Middle frontal gyrus (tissue), 1 donor: ENCODE measurements around the gene CD46.

Experiments used
- DNase-seq: peaks from one replicate; pipeline ENCODE4 v3.0.0-alpha.2; 2015; ENCODE audit warnings: low spot score; ENCODE audit errors: extremely low spot score

Gene CD46

DNA sequence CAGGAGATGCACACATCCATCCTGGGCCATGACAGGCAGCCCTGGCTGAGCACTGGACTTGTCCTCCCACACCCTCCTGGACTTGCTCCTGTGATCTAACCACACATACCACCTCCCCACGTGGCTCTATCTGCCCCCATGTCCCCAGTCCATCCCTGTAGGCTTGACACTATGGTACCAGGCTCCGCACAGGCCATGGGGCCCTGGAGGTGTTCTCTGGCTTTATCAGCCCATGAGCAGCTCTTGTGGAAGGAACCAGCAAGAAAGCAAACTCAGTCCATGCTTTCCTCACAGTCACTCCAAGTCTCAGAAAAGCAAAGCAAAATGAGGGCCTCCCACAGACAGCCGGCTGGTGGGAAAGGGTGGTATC is 61.6 kb downstream of the CD46 start:
- DNase-seq: no peak

DNA sequence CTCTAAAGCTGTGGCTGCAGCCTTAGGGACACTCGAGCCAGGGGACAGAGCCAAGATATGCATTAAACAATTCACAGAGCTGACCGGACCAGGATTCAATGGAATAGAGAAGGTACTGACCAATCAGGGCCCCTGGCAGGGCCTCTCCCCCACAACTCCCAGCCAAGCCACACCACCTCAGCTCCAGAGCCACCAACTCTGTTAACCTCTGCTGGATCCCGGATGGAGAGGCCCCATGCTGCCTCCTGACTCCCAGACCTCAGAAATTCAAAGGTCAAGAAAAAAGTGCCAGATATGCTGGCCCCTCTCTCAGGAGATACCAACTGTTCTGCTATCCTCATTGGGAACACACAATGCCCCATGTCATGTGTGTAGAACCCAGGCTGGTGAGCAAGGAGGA is 62.1 kb downstream of the CD46 start:
- no peak for DNase-seq

DNA sequence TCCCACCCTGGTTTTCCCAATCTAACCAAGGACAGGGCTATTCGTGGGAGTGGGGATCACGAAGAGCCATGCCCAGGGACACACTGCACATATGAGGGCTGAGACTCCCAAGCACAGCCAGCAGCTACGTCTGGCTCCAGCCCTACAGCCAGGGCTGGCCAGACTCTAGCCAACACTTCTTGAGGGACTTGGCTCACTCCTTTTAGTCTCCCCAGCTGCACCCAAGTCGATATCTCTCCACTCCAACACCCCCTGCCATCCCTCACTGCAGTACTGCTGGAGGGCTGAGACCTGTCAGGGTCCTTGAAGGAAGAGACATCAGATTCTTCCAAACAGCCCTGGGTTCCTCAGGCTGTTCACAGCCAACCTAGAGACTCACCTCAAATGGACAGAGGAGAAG is 62.6 kb downstream of the CD46 start:
- DNase-seq: no peak

DNA sequence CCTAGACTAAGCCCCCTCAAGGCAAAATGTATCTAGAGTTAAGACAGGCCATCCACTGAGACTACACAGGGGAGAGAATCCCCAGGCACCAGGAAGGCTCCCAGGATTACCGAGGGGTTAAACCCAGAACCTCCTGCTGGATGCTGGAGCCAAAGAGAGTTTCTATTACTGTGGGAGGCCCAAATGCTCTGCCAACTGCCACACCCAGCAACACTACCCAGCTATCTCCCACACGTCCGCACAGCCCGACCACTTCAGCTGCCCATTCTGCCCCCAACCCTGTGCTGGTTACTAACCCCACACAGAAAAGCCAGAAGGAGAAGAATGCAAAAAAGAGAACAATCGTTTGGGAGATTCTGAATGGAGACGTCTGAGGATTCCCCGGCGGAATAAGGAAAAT is 63.6 kb downstream of the CD46 start:
- DNase-seq: no peak

DNA sequence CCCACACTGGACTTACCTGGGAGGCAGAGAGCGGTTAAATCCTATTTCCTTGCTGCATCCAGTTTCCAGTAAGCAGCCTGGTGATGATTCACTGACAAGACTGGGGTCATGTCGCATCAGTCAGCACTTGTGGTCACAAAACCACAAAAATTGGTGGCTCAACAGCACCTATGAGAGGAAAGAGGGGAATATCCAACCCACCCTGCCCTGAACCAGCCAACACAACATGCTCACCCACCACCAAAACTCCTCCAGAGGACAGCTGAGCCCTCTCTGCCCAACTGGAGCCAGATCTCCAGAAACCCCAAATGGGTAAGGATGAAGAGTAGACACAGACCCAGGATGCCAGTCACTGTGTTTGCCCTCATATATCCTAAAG is 64.0 kb downstream of the CD46 start:
- no peak for DNase-seq

DNA sequence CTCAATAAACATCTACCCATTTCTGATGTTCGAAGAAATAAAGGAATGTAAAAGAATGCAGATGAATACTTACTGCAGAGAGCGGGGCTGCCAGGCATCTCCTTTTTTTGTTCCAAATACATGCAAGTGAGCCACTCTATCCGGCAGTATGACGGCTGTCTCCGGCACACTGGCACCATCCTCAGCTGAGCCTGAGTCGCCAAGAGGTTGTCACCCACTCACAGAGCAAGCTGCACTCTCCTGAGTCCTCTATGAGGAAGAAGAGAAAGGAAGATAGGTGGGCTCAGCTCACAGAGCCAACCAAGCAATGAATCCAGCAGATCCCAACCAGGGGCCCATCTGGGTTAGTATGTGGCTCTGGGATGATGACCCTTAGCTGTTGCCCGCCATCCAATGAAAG is 65.3 kb downstream of the CD46 start:
- no peak for DNase-seq

DNA sequence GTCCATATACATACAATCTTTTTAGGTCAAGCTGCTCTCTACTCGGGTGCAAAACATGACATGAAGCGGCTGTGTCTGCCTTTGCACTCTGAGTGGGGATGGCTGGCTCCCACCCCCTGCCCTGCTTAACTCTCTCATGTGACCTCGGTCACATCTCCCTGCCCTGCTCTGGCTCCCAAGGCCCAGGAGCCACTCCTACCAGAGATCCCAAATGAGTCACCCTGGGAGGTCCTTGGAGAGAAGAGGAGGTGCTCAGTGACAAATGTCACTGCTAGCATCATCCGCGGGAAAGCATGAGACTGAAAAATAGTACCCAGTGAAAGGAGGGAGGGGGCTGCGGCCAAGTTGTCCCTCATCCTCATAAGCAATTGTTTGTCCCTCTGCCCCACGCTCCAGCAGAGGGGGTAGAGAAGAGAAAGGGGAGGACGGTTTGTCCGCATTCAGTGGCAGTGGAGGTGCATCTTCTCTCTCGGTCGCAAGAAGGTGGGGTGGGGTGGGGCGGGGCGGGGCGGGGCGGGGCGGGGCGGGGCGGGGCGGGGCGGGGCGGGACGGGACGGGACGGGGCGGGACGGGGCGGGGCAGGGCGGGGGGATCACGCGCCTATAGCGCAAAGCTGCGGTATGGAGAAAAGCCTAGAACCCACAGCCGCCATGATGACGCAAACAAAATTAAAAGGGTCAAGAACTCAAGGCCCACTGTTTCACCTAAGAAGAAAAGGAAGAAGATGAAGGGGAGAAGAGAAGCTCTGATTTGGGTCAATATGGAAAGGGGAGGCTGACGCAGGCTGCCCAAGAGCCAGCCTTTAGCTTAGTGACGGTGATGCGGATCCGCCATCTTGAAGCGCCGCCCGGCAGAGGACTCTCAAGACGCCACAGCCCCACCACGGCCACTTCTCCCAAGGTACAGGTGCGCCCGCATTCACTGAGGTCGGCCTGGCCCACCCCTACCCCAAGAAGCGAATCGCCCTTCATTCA is 66.2 kb downstream of the CD46 start:
- no peak for DNase-seq

DNA sequence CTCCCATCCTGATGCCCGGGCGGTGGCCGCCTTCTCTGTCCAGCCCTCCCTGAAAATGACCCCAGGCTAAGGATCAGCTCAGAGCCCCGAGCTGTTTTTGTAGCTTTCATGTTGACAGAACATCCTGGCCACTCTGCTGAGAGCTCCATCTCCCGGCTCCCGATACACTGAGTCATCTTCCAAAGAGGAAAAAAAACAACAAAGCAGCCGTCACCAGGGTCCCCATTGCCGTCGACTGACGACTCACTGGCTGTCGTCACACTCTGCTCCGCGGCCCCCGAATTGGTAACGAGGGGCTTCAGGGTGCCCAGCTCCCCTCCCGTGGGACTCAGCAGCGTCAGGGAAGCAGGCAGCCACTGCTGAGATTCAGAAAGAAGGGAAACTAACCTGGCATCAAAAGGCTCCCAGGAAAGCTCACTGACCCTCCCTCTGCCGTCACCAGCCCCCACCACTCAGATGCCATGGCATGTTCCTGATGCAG is 67.2 kb downstream of the CD46 start:
- DNase-seq: no peak

DNA sequence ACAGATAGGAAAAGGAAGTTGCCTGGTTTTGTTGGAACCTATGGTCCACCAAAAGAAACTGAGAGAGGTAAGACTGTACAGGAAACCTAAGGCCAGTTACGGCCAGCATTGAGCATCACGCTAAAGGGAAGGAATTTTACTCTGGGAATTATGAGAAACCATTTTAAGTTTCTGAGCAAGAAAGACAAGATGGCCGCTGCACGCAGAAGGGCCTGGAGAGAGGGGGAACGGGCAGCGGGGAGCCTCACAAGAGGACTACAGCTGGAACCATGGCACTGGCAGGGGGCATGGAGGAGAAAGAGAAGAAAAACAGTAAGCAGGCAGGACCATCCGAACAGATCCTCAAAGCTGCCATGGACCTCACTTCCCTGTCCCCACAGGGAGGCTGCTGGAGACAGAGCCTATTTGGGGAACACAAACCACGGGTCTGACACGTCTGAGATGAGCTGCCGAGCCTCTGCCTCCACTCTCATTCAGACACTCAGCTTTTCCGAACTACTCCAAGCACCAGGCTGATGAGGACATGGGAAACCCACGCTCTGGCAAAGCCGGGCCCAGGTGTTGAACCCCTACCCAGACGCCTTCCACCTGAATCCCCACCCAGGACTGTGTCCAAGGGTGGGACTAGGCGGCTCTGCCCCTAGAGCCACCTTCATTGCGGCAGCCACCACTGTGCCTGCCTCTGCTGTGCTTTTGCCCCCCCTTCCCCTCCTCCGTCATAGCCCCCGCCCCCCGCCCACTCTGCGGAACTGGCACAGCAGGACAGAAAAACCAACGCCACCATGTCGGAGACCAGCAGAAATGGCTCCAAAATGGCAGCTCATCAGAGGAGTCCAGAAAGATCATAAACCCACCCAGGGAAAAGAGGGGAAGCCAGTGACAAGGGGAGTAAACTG is 69.0 kb downstream of the CD46 start:
- DNase-seq: no peak

DNA sequence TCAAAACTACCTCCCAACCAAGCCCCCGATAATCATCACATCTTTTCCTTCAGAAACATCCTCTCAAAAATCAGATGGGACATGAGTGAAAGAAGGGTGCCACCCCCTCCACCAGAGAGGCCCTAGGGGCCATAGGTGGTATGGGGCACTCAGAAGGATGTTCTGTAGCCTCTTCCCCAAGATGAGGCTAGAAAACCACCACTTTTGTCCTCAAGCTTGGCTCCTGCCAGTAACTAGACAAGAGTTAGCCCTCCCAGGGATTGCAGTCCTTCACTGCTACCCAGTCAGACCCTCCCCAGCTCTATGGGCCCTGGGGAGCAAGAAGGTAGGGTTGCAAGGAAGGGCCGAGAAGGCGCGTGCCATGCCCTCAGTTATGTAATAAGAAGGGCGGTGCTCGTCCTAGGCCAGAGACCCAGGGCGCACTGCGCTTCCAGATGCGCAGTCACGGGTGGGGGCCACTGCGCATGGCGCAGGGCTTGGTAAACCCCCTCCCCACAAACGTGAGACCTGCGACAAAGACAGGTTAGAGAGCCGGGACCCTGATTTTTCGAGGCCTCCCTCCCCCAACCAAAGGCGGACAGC is 69.7 kb downstream of the CD46 start:
- no peak for DNase-seq

DNA sequence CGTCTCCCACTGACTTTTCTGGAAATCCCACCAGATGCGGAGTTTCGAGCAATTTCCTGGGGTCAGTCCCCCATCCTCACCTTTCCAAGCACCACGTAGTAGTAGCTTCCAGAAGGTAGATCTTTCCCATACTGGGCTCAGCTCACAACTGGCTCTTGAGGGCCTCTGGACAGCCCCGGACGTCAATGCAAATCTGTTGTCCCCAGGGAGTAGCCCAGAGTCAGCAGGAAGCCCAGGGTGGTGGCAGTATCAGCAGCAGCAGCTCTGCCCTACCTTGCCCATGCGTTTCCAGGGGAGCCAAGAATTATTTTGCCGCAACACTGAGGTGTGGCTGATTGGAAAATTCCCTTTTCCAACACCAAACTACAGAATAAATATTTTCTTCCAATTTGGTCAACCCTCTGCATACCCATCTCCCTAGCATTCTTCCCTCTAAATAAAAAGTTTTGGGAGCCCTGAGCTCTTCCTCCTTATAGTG is 70.3 kb downstream of the CD46 start:
- no peak for DNase-seq

DNA sequence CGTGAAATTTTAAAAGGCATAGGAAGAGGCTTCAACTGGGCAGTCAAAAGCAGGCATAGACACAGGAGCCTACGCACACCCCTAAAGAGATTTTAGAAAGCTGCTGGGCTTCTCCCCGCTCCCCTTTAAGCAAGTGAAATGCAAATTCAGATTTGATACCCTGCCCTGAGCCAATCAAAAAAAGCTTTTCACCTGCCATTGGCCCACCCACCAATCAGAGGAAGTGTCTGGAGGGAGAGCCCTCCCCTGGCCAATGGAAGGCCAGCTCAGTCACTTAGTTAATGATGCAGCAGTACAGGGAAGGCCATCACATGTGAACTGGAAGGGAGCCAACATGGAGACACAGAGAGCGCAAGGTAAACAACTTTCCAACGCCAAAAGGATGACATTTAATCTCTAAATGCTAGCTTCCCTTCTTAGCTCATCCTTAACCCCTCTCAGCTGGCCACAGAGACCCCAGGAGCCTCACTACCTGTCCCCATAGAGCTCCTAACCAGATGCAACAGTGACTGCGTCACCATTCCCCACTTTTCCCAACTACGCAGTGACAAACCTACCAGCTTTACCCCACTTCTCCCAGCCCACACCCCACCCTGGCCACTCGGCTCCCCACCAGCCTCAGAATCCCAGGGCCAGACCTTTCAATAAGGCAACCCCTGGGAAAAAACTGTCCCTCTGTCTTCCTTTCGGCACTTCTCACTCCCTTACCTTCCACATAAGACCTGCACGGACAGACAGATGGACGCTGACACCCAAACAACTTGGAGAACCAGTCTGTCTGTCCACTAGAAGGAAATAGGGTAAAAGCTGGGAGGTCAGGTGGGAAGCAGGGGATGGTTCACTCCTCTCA is 71.0 kb downstream of the CD46 start:
- DNase-seq: peak; percentile 93

DNA sequence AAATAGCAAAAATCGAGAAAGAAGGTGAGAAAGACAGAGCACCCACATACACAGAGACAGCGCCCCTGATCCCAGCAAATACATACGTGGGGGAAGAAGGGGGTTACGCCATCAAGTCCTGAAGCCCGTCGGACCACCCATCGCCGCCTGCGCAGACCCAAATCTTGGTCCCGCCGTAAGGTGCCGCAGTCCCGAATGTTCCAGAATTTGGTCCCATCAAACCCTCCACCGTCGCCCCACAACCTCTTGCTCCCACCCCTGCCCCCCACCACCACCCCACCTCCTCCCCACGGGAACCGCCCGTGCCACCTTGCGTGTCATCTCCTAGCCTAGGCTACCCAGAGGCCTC is 71.7 kb downstream of the CD46 start:
- DNase-seq: no peak

DNA sequence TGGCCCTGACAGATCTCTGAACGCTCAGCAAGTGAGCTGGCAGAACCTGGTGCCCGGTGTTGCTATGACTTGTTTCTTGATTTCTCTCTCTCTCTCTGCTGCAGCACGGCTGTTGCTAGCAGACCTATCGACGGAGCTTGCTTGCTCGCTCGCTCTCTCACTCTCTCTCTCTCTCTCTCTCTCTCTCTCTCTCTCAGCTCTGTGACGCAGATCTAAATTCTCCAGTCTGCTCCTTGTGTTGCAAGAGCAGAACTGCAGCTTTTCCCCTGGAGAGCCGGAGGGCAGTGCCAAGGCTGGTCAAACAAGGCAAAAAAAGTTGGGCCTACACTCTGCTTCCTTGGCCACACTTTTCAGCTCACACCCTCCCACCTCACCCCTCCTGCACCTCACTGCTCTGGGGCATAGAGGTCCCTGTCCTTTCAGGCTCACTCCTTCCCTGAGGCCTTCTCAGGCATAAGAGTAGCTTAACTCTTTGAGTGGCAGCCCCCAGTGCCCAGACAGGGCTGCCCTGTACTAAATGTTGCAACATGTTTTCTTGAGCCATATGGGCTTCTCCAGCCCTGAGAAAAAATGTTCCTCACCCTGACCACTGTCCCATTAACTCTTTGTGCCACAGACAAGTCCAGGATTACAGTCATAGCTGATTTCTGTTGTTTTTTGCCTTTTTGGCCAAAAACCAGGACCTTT is 72.2 kb downstream of the CD46 start:
- peak; percentile 89 for DNase-seq

DNA sequence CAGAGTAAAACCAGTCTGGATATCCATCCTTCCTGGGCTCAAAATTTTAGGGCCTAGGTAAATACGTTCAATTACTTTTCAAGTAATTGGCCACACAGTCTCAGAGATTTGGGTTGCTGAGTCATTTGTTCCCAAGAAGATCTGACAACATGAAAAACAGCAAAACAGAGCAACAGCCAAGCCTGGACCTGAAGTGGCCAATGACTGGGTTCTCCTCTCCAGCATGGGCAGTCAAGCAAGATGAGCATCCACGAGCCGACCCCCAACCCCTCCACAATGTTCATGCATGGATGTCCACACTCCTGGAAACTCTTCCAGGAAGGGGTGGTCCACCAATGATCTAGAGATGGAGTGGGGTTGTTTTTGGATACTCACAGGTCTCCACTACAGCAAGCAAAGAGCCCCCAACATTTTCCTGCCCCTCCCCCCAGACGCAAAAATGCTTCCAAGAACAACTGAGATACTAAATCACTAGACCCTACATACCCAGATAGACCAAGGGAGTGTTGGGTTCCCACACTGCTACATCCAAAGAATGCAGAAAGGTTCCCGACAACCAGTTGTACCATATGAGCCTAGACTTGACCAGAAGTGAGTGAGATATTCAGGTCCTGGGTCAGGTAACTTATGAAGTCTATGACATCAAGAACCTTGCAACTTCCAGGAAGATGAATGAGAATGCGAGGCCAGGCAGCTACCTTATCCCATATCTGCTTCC is 73.0 kb downstream of the CD46 start:
- no peak for DNase-seq

DNA sequence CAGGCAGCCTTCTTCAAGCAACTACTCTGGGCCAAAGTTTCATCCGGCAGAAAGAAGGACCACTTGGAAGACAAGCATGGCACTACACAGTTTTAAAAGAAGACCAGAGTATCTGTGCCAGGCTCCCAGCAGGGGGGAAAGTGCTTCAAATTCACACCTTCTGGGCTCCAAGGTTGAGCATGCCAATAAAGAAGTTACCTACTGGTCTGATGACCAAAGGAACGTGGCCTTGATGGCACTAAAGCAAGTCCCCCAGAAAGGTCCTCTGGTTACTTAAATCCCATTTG is 73.5 kb downstream of the CD46 start:
- DNase-seq: no peak

DNA sequence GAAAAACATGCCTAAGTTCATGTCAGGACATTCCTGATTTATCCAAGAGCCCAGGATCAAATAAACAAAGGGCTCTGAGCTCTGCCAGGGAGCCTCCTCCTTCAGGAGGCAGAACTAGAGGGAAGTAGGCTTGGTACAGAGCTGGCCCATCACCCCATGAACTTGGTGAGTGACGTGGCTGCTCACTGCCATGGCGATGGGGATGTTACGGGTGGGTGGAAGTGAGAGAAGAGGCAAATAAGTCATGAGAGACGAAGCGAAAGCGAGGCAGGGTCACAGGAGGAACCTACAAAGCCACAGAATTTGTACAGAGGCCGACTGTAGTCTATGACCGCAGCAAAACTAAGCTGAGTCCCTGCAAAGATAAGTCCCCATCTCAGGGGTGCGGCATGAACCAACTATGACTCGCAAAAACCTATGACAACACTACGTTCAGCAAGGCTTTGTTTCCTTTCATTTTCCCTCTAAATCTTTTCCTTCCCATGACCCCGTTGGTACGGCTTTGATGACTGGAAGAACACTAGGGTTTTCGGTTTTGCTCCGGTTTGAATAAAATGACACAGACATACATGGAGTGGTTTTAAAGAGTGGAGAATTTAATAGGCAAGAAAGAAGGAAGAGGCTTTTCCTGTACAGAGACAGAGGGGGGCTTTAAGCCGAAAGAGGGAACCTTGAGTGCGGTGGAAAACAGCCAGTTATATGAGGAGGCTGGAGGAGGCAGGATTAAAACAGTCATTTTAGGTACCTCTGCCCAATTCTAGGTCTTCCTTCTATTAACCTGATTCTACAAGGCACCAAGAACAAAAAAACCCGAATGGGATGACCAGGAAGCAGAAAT is 74.1 kb downstream of the CD46 start:
- DNase-seq: no peak

DNA sequence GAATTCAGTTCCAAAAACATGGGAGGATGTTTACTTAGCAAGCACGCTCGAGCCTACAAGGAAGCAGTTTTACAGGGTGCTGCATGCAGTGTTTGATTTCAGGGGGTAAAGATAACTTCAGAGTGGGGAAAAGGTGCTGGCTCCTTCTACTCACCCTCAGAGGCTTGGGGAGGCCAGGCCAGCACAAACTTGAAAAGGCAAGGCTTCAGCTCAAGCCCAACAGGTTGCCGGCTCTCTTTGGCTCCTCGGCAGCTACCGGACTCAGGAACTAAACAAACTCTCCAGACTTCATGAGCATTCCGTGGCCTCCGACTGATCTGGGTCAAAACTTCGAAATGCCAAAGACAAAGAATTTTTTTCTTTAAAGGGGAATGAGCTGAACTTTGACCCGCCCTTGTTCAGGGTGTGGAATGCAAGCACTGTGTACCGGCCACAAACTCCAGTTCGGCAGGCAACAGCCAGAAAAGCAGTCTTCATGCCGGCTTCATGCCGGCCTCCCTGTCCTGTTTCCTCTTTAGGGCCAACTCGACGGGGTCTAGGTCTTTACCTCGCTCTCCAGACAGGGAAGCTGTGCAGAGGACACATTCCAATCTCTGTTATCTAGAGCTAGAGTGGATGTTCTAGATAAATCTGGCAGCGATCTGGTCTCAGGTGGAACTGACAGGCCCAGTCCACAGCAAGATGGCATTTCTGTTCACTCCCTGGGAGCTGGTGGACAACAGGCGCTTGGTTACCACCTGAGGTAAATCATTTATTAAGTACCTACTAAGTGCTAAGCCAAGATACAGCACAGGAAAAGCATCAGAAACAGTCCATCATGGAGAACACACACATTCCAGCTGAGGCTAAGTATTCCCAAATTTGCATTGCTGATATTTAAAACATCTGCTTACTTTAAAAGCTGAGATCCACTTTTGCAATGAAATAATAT is 75.0 kb downstream of the CD46 start:
- DNase-seq: no peak
